ENCODE measurements around the gene CD44.
"Not testable (repeated sequence)": the region's sequence is repeated elsewhere in the genome, so short reads cannot be mapped to it uniquely, and the experiment has no call there.

Gene CD44

GRCh38 chr11:35226756-35227155, 87.8 kb downstream of the CD44 start:
- H3K4me1 ChIP-seq (ENCODE audit: control extremely low read depth in 1 of 4, control insufficient read depth in 4 of 4, insufficient read depth in 4 of 4, low read length in 3 of 4); POLR2A ChIA-PET; DNase-seq; H3K27me3 ChIP-seq (replicated peaks in 2 of 5; ENCODE audit: control insufficient read depth in 4 of 5, insufficient read depth in 5 of 5, low read length in 4 of 5); H3K4me3 ChIP-seq (ENCODE audit: control insufficient read depth in 1 of 7, extremely low read depth in 1 of 7, insufficient read depth in 4 of 7, low read depth in 2 of 7, low read length in 6 of 7); H3K27ac ChIP-seq (ENCODE audit: insufficient read depth in 1 of 2, low read depth in 1 of 2, low read length in 2 of 2, poor library complexity in 1 of 2, severe bottlenecking in 2 of 2); H3K9me3 ChIP-seq (ENCODE audit: control extremely low read depth in 1 of 5, control insufficient read depth in 4 of 5, insufficient read depth in 2 of 5, low read depth in 1 of 5, low read length in 4 of 5): not testable (repeated sequence)
- CTCF ChIA-PET: interaction anchor here (1.1 kb wide), 1 partner anchor 78 kb away, joined by 6 read pairs; no protein-coding TSS in a partner anchor
- peaks cover 34 to 97% (median 65%) of the 10 kb centered on the region in 4 experiments for H3K36me3 ChIP-seq (ENCODE audit: control insufficient read depth in 4 of 4, insufficient read depth in 4 of 4, low read length in 3 of 4)
- 100% methylated on average over 2 of the region's 6 CpGs for WGBS (ENCODE audit: insufficient coverage)

- no peaks in the 10 kb centered on the region for H3K27me3 ChIP-seq (replicated peaks in 2 of 5; ENCODE audit: control insufficient read depth in 4 of 5, insufficient read depth in 5 of 5, low read length in 4 of 5)
- peaks cover 0 to 6% (median 0%) of the 10 kb centered on the region in 5 experiments for H3K9me3 ChIP-seq (ENCODE audit: control extremely low read depth in 1 of 5, control insufficient read depth in 4 of 5, insufficient read depth in 2 of 5, low read depth in 1 of 5, low read length in 4 of 5)
- WGBS (ENCODE audit: insufficient coverage): 86% methylated on average over 1 of the region's 5 CpGs
- DNase-seq: peak in 2 of 3 donors; percentile 32 to 39
- H3K27ac ChIP-seq (ENCODE audit: insufficient read depth in 1 of 2, low read depth in 1 of 2, low read length in 2 of 2, poor library complexity in 1 of 2, severe bottlenecking in 2 of 2): peak overlapping the region in 1 of 2 experiments; percentile 9
- CTCF ChIA-PET: interaction anchor here (1.3 kb wide), 1 partner anchor 10 kb away, joined by 3 read pairs; no protein-coding TSS in a partner anchor
- peaks cover 0 to 7% (median 0%) of the 10 kb centered on the region in 4 experiments for H3K4me1 ChIP-seq (ENCODE audit: control extremely low read depth in 1 of 4, control insufficient read depth in 4 of 4, insufficient read depth in 4 of 4, low read length in 3 of 4)
- H3K4me3 ChIP-seq (ENCODE audit: control insufficient read depth in 1 of 7, extremely low read depth in 1 of 7, insufficient read depth in 4 of 7, low read depth in 2 of 7, low read length in 6 of 7): no peak overlapping the region
- peaks cover 27 to 91% (median 61%) of the 10 kb centered on the region in 4 experiments for H3K36me3 ChIP-seq (ENCODE audit: control insufficient read depth in 4 of 4, insufficient read depth in 4 of 4, low read length in 3 of 4)
- POLR2A ChIA-PET: interaction anchor here (0.6 kb wide), 1 partner anchor 40 kb away, joined by 3 read pairs; no protein-coding TSS in a partner anchor
Measured at GRCh38 chr11:35227576-35228327, 88.8 kb downstream of the CD44 start.

DNA sequence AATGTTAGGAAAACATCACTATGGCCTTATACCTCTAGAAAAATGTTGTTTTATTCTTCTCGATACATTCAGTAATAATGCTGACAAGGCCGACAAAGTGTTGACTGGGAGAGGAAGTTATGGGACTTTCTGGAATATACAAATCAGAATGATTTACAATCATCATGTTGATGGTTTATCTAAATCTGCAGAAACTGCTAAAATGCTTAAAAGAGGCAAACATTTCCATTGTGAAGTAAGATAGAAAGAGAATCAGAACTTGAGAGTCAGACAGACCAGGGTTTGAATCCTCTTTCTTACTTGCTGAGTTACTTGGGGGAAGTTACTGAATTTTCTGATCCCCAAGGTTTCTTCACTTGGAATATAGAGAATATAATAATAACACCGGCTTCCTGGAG, 89.4 kb downstream of the CD44 start:
- Histone ChIP-seq H3K4me1 (ENCODE audit: control extremely low read depth in 1 of 4, control insufficient read depth in 4 of 4, insufficient read depth in 4 of 4, low read length in 3 of 4) (peaks cover 0 to 7% (median 0%) of the 10 kb centered on the region in 4 experiments), H3K27me3 (replicated peaks in 2 of 5; ENCODE audit: control insufficient read depth in 4 of 5, insufficient read depth in 5 of 5, low read length in 4 of 5) (no peaks in the 10 kb centered on the region), H3K36me3 (ENCODE audit: control insufficient read depth in 4 of 4, insufficient read depth in 4 of 4, low read length in 3 of 4) (peaks cover 23 to 88% (median 56%) of the 10 kb centered on the region in 4 experiments), H3K27ac (ENCODE audit: insufficient read depth in 1 of 2, low read depth in 1 of 2, low read length in 2 of 2, poor library complexity in 1 of 2, severe bottlenecking in 2 of 2) (no peak overlapping the region), H3K9me3 (ENCODE audit: control extremely low read depth in 1 of 5, control insufficient read depth in 4 of 5, insufficient read depth in 2 of 5, low read depth in 1 of 5, low read length in 4 of 5) (peaks cover 0 to 7% (median under 1%) of the 10 kb centered on the region in 5 experiments), H3K4me3 (ENCODE audit: control insufficient read depth in 1 of 7, extremely low read depth in 1 of 7, insufficient read depth in 4 of 7, low read depth in 2 of 7, low read length in 6 of 7) (no peak overlapping the region)
- WGBS (ENCODE audit: insufficient coverage): no CpG with 5 or more reads among the region's 3 CpGs
- CTCF ChIA-PET: interaction anchor here (1.3 kb wide), 1 partner anchor 9 kb away, joined by 3 read pairs; no protein-coding TSS in a partner anchor
- POLR2A ChIA-PET: no interaction called here
- DNase-seq: no peak

- 100% methylated on average over 1 of the region's 1 CpG for WGBS (ENCODE audit: insufficient coverage)
- DNase-seq: no peak
- no peak overlapping the region for H3K4me3 ChIP-seq (ENCODE audit: control insufficient read depth in 1 of 7, extremely low read depth in 1 of 7, insufficient read depth in 4 of 7, low read depth in 2 of 7, low read length in 6 of 7)
- no peak overlapping the region for H3K27ac ChIP-seq (ENCODE audit: insufficient read depth in 1 of 2, low read depth in 1 of 2, low read length in 2 of 2, poor library complexity in 1 of 2, severe bottlenecking in 2 of 2)
- H3K36me3 ChIP-seq (ENCODE audit: control insufficient read depth in 4 of 4, insufficient read depth in 4 of 4, low read length in 3 of 4): peaks cover 15 to 68% (median 41%) of the 10 kb centered on the region in 4 experiments
- H3K9me3 ChIP-seq (ENCODE audit: control extremely low read depth in 1 of 5, control insufficient read depth in 4 of 5, insufficient read depth in 2 of 5, low read depth in 1 of 5, low read length in 4 of 5): peaks cover 0 to 12% (median 4%) of the 10 kb centered on the region in 5 experiments
- ChIA-PET CTCF (no interaction called here), POLR2A (interaction anchor here (0.8 kb wide), 1 partner anchor 9 kb away, joined by 3 read pairs; no protein-coding TSS in a partner anchor)
- H3K4me1 ChIP-seq (ENCODE audit: control extremely low read depth in 1 of 4, control insufficient read depth in 4 of 4, insufficient read depth in 4 of 4, low read length in 3 of 4): peaks cover 0 to 7% (median 0%) of the 10 kb centered on the region in 4 experiments
- no peaks in the 10 kb centered on the region for H3K27me3 ChIP-seq (replicated peaks in 2 of 5; ENCODE audit: control insufficient read depth in 4 of 5, insufficient read depth in 5 of 5, low read length in 4 of 5)
Measured at GRCh38 chr11:35230388-35230787, 91.4 kb downstream of the CD44 start.

DNA sequence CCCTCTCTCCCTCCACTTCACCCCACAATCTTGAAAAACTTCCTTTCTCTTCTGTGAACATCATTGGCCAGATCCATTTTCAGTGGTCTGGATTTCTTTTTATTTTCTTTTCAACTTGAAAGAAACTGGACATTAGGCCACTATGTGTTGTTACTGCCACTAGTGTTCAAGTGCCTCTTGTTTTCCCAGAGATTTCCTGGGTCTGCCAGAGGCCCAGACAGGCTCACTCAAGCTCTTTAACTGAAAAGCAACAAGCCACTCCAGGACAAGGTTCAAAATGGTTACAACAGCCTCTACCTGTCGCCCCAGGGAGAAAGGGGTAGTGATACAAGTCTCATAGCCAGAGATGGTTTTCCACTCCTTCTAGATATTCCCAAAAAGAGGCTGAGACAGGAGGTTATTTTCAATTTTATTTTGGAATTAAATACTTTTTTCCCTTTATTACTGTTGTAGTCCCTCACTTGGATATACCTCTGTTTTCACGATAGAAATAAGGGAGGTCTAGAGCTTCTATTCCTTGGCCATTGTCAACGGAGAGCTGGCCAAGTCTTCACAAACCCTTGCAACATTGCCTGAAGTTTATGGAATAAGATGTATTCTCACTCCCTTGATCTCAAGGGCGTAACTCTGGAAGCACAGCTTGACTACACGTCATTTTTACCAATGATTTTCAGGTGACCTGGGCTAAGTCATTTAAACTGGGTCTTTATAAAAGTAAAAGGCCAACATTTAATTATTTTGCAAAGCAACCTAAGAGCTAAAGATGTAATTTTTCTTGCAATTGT, 92.3 kb downstream of the CD44 start:
- H3K4me1 ChIP-seq (ENCODE audit: control extremely low read depth in 1 of 4, control insufficient read depth in 4 of 4, insufficient read depth in 4 of 4, low read length in 3 of 4): peaks cover 4 to 14% (median 5%) of the 10 kb centered on the region in 4 experiments
- 80% methylated on average over 4 of the region's 5 CpGs for WGBS (ENCODE audit: insufficient coverage)
- no peak overlapping the region for H3K4me3 ChIP-seq (ENCODE audit: control insufficient read depth in 1 of 7, extremely low read depth in 1 of 7, insufficient read depth in 4 of 7, low read depth in 2 of 7, low read length in 6 of 7)
- peaks cover 0 to 12% (median 4%) of the 10 kb centered on the region in 5 experiments for H3K9me3 ChIP-seq (ENCODE audit: control extremely low read depth in 1 of 5, control insufficient read depth in 4 of 5, insufficient read depth in 2 of 5, low read depth in 1 of 5, low read length in 4 of 5)
- CTCF ChIA-PET: no interaction called here
- DNase-seq: no peak
- H3K36me3 ChIP-seq (ENCODE audit: control insufficient read depth in 4 of 4, insufficient read depth in 4 of 4, low read length in 3 of 4): peaks cover 13 to 59% (median 37%) of the 10 kb centered on the region in 4 experiments
- H3K27me3 ChIP-seq (replicated peaks in 2 of 5; ENCODE audit: control insufficient read depth in 4 of 5, insufficient read depth in 5 of 5, low read length in 4 of 5): no peaks in the 10 kb centered on the region
- POLR2A ChIA-PET: interaction anchor here (0.8 kb wide), 1 partner anchor 8 kb away, joined by 3 read pairs; no protein-coding TSS in a partner anchor
- no peak overlapping the region for H3K27ac ChIP-seq (ENCODE audit: insufficient read depth in 1 of 2, low read depth in 1 of 2, low read length in 2 of 2, poor library complexity in 1 of 2, severe bottlenecking in 2 of 2)

GRCh38 chr11:35232891-35233330, 93.9 kb downstream of the CD44 start:
- ChIA-PET POLR2A (no interaction called here), CTCF (interaction anchor here (0.8 to 1.4 kb wide), 3 partner anchors 8 to 56 kb away, joined by 3 read pairs; no protein-coding TSS in a partner anchor)
- Histone ChIP-seq H3K4me1 (ENCODE audit: control extremely low read depth in 1 of 4, control insufficient read depth in 4 of 4, insufficient read depth in 4 of 4, low read length in 3 of 4) (peaks cover 4 to 16% (median 9%) of the 10 kb centered on the region in 4 experiments), H3K36me3 (ENCODE audit: control insufficient read depth in 4 of 4, insufficient read depth in 4 of 4, low read length in 3 of 4) (peaks cover 13 to 43% (median 29%) of the 10 kb centered on the region in 4 experiments), H3K9me3 (ENCODE audit: control extremely low read depth in 1 of 5, control insufficient read depth in 4 of 5, insufficient read depth in 2 of 5, low read depth in 1 of 5, low read length in 4 of 5) (peaks cover 0 to 12% (median 4%) of the 10 kb centered on the region in 5 experiments), H3K27ac (ENCODE audit: insufficient read depth in 1 of 2, low read depth in 1 of 2, low read length in 2 of 2, poor library complexity in 1 of 2, severe bottlenecking in 2 of 2) (no peak overlapping the region), H3K4me3 (ENCODE audit: control insufficient read depth in 1 of 7, extremely low read depth in 1 of 7, insufficient read depth in 4 of 7, low read depth in 2 of 7, low read length in 6 of 7) (no peak overlapping the region), H3K27me3 (replicated peaks in 2 of 5; ENCODE audit: control insufficient read depth in 4 of 5, insufficient read depth in 5 of 5, low read length in 4 of 5) (no peaks in the 10 kb centered on the region)
- no peak for DNase-seq
- WGBS (ENCODE audit: insufficient coverage): 100% methylated on average over 3 of the region's 4 CpGs
